GM12801 (cell line): ENCODE results near the gene ADAMTSL5.

ENCODE experiments used
- TF ChIP-seq, protein P1 (sequence below): IDR thresholded peaks from one replicate; pipeline ENCODE4 v1.5.1; 2011; ENCODE audit warnings: control low read depth; ENCODE audit not compliant: insufficient read length; ENCODE audit errors: extremely low read depth

Gene ADAMTSL5

DNA sequence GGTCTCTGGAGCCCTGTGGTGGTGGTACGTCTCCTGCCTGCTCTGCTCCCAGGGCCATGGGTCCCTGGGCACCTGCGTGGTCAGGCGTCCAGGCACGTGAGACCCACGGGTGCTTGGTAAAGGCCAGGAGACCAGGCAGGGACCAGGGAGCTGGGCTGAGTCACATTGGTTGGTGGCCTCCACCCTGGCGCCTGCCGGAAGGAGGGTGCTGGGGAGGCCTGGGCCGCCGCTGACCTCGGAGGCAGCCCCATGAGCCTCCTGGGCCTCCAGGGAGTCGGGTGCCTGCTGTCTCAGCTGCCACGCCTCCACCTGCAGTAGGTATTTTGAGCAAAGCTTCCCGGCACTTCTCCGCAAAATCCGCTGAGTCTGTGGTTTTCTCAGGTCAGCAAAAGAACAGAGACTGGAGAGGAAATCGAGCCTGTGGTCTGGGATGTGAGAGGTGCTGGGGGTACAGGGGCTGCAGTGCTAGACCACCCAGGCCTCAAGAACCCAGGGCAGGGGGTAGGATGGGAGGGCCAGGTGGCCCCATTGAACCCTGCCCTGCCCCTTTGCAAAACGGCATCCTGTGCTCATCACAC is 7.5 kb upstream of the ADAMTSL5 start:
- TF ChIP-seq, protein P1, sequence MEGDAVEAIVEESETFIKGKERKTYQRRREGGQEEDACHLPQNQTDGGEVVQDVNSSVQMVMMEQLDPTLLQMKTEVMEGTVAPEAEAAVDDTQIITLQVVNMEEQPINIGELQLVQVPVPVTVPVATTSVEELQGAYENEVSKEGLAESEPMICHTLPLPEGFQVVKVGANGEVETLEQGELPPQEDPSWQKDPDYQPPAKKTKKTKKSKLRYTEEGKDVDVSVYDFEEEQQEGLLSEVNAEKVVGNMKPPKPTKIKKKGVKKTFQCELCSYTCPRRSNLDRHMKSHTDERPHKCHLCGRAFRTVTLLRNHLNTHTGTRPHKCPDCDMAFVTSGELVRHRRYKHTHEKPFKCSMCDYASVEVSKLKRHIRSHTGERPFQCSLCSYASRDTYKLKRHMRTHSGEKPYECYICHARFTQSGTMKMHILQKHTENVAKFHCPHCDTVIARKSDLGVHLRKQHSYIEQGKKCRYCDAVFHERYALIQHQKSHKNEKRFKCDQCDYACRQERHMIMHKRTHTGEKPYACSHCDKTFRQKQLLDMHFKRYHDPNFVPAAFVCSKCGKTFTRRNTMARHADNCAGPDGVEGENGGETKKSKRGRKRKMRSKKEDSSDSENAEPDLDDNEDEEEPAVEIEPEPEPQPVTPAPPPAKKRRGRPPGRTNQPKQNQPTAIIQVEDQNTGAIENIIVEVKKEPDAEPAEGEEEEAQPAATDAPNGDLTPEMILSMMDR: no peak

DNA sequence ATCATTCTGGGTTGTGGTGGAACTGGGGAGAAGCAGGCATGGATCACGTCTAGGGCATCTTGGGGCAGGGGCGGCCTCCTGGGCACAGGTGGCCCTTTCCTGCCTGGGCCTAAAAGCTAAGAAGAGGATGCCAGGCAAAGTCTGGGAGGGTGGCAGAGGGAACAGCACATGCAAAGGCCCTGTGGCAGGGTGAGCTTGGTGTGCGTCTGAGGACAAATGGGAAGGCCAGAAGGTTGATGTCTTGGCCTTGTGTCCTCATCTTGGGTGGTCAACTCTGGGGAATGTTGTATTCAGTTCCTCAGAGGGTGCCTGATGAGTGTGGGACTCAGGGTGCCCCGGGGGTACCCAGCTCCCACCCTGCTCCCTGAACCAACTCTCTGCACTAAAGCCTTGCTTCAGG is 5.7 kb upstream of the ADAMTSL5 start:
- TF ChIP-seq, protein P1: no peak

DNA sequence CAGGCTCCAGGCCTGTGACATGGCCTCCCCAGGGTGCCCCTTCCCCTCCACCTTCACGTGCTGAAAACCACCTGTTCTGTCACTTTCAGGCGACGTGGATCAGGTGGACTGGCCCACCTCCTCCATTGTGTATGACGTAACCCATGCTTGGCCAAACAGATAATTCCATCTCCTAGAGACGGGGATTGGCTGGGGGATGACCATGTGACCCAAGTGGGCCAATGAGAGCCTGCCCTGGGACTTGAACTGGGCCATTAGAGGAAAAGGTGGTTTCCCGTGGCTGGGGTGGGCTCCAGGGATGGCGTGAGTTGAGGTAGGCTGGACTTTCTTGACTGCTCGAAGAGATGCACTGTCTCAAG is 3.6 kb upstream of the ADAMTSL5 start:
- TF ChIP-seq, protein P1: no peak

DNA sequence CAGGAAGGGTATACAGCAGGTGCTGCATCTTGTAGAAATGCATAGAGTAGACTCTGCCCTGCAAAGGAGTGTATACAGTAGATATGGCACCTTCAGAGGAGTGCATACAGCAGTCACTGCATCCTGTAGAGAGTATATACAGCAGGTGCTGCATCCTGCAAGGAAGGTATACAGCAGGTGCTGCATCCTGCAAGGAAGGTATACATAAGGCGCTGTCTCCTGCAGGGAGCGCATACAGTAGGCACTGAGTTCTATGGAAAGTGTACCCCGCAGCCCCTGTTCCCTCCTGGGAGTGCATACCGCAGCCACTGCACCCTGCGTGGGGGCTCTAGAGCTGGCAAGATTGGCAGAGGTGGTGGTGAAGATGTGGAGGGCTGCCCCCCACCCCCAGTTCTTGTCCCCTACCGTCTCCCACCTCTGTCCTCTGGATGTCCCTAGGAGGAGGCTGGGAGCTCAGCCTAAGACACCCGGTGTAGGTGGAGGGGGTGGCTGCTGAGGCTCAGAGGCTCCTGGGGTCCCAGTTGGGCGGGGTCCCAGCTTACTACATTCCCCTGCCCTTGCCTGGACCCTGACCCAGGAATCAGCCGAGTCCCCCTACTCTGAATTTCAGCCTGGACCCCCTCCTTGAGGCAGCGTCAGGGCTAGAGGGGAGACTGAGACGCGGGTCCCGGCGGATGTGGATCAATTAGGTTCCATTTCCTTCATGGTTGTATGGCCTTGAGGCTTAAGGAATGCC is 2.3 kb upstream of the ADAMTSL5 start:
- TF ChIP-seq, protein P1: no peak

GRCh38 chr19:1514295-1514661 is 1.5 kb upstream of the ADAMTSL5 start:
- TF ChIP-seq, protein P1: no peak

GRCh38 chr19:1513499-1514294 is 878 bp upstream of the ADAMTSL5 start:
- TF ChIP-seq, protein P1: no peak
